ENCODE results near the gene SLC38A6. TPM values are rescaled to one million over a fixed set of nuclear protein-coding genes. Genes with fewer than 3 reads are reported as not detected.

SLC38A6 gene
- total and polyA plus RNA-seq, 3 donors from 2014 or later = 20.8 to 28.6 (median 26.6) TPM

DNA sequence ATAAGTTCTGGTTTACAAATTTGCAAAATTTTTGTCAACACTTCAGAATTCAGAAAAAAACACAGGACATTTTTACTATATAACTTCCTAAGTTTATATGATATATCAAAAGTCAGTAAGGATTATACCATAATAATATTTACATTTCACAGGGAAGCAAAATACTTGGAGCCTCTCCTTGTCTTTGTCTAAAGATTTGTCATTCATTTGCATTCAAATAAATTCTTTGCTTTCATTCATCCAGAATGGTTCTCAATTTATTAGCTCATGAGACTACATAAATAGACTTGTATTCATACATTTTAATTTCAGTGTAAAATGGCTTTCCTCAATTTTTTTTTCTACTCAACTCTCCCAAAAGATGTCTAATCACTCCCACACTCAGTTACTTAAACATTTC lies 96.4 kb downstream of the SLC38A6 start:
- no peak overlapping the region for H3K4me3 ChIP-seq
- H3K27me3 ChIP-seq = no peaks in the 10 kb centered on the region
- no peak overlapping the region for H3K27ac ChIP-seq
- H3K36me3 ChIP-seq (ENCODE audit: low read depth, missing control alignments) = no peaks in the 10 kb centered on the region
- TF ChIP-seq POLR2A (IDR thresholded peaks at IDR 0.05) = no peak
- TF ChIP-seq, protein P1, sequence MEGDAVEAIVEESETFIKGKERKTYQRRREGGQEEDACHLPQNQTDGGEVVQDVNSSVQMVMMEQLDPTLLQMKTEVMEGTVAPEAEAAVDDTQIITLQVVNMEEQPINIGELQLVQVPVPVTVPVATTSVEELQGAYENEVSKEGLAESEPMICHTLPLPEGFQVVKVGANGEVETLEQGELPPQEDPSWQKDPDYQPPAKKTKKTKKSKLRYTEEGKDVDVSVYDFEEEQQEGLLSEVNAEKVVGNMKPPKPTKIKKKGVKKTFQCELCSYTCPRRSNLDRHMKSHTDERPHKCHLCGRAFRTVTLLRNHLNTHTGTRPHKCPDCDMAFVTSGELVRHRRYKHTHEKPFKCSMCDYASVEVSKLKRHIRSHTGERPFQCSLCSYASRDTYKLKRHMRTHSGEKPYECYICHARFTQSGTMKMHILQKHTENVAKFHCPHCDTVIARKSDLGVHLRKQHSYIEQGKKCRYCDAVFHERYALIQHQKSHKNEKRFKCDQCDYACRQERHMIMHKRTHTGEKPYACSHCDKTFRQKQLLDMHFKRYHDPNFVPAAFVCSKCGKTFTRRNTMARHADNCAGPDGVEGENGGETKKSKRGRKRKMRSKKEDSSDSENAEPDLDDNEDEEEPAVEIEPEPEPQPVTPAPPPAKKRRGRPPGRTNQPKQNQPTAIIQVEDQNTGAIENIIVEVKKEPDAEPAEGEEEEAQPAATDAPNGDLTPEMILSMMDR (IDR thresholded peaks at IDR 0.05) = no peak
- no peak for DNase-seq
- intact Hi-C loops (cut with DNase I; ENCODE audit: low total_unique reads) = no loop called here
- no peaks in the 10 kb centered on the region for H3K4me1 ChIP-seq
- H3K9me3 ChIP-seq = no peaks in the 10 kb centered on the region

DNA sequence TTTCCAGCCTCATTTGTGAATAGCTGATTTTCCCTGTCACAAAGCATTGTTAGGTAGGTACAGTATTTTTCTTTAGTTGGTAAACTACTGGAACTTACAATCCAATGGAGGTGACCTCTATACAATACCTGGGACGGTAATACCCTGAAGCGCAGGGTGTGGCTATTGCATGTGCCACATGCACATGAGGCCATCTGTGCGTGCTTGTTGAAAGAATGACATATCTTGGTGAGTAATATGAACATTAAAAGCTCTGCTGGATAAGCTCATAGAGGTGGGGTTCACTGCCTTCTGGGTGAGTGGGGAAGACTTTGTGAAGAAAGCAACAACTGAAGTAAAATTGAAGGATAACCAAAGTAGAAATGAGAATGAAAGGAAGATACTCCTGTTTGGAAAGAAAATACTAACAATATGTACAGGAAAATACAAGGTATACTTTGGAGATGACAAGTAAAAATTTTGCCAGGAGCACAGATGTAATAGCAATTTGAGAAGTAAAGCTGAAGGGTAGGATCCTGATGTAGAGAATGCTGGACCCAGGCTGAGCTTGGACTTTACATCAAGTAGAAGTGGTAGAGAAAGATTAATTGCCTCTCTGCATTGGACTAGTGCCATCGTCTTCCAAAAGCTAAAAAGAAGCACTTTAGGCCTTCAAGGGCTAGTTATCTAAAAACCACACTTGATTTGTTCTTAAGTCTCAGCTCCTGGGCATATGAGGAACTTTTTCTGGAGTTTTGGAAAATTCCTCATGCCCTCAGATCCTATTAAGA lies 97.1 kb downstream of the SLC38A6 start:
- WGBS, 2 donors = 94% methylated on average over 4 of the region's 4 CpGs
- intact Hi-C loops (cut with DNase I; ENCODE audit: low total_unique reads) = no loop called here
- TF ChIP-seq, protein P1 (IDR thresholded peaks at IDR 0.05) = no peak
- TF ChIP-seq POLR2A (IDR thresholded peaks at IDR 0.05) = no peak
- Histone ChIP-seq H3K27me3 (no peaks in the 10 kb centered on the region), H3K36me3 (ENCODE audit: low read depth, missing control alignments) (no peaks in the 10 kb centered on the region), H3K4me1 (no peaks in the 10 kb centered on the region), H3K27ac (no peak overlapping the region), H3K9me3 (no peaks in the 10 kb centered on the region), H3K4me3 (no peak overlapping the region)
- DNase-seq = no peak

DNA sequence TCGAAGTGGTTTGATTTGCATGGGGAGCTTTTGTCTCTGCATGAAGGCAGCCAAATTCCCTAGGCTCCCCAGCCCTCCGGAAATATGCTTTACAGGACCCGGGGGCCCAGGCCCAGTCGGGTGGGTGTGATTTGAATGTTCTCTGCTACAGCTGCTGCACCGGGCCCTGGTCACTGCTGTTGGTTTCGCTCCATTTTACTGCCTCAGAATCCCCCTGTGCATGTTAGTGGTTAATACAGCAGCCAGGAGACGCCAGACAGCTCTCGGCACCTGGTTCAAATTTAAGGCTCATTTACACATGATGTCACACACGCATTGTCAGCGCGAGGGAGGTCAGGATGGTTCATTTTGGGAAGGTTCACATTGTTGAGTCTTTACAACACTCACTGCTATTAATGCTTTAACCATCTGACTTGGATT lies 99.6 kb downstream of the SLC38A6 start:
- TF ChIP-seq, protein P1 (IDR thresholded peaks at IDR 0.05) = no peak
- TF ChIP-seq POLR2A (IDR thresholded peaks at IDR 0.05) = no peak
- no peak overlapping the region for H3K4me3 ChIP-seq
- DNase-seq = no peak
- H3K4me1 ChIP-seq = no peaks in the 10 kb centered on the region
- 85 to 86% methylated on average over 10 to 11 of the region's 11 CpGs for WGBS, 2 donors
- H3K36me3 ChIP-seq (ENCODE audit: low read depth, missing control alignments) = no peaks in the 10 kb centered on the region
- H3K27me3 ChIP-seq = no peaks in the 10 kb centered on the region
- no peaks in the 10 kb centered on the region for H3K9me3 ChIP-seq
- intact Hi-C loops (cut with DNase I; ENCODE audit: low total_unique reads) = no loop called here
- no peak overlapping the region for H3K27ac ChIP-seq

DNA sequence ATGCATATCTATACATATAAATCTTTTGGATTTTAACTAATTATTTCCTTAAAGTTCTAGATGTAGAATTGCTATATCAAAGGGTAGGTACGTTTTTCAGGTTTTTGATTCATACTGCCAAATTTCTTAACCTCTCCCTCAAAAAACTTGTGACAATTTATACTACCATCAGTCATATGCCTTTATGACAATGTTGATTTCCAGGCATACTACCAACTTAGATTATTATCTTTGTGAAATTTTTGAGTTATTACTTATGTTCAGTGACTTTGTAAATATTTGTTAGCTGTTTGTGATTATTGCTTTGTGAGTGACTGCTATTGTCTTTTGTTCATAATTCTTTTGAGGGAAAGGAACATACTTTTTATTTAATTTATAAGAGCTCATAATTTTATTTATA lies 107.0 kb downstream of the SLC38A6 start:
- no peak for DNase-seq
- no peak for TF ChIP-seq POLR2A (IDR thresholded peaks at IDR 0.05)
- TF ChIP-seq, protein P1 (IDR thresholded peaks at IDR 0.05) = no peak
- Histone ChIP-seq H3K4me1 (no peaks in the 10 kb centered on the region), H3K9me3 (no peaks in the 10 kb centered on the region), H3K27ac (no peak overlapping the region), H3K4me3 (no peak overlapping the region), H3K27me3 (no peaks in the 10 kb centered on the region), H3K36me3 (ENCODE audit: low read depth, missing control alignments) (no peaks in the 10 kb centered on the region)
- 93% methylated on average over 1 of the region's 1 CpG for WGBS, 2 donors
- intact Hi-C loops (cut with DNase I; ENCODE audit: low total_unique reads) = no loop called here

Data from testis (tissue), 3 donors.